ENCODE measurements around the gene TSPAN3.
A peak's percentile ranks its signal among the peaks of the same experiment; 100 is the strongest.

The TSPAN3 gene

GRCh38 chr15:77053709-77054108, 17.2 kb downstream of the TSPAN3 start:
- DNase-seq (ENCODE audit: low read depth in 2 of 2), result no peak

GRCh38 chr15:77052556-77052955, 18.4 kb downstream of the TSPAN3 start:
- no peak for DNase-seq (ENCODE audit: low read depth in 2 of 2)

GRCh38 chr15:77048135-77048876, 22.6 kb downstream of the TSPAN3 start:
- DNase-seq (ENCODE audit: low read depth in 2 of 2), result no peak

- DNase-seq (ENCODE audit: low read depth in 2 of 2), result no peak
These were observed 24.1 kb downstream of the TSPAN3 start for GRCh38 chr15:77046704-77047412.

- no peak for DNase-seq (ENCODE audit: low read depth in 2 of 2)
These were observed 24.9 kb downstream of the TSPAN3 start for GRCh38 chr15:77045985-77046384.

GRCh38 chr15:77044228-77045042, 26.5 kb downstream of the TSPAN3 start:
- DNase-seq (ENCODE audit: low read depth in 2 of 2), result no peak

GRCh38 chr15:77042955-77043920, 27.7 kb downstream of the TSPAN3 start:
- DNase-seq (ENCODE audit: low read depth in 2 of 2), result no peak

- no peak for DNase-seq (ENCODE audit: low read depth in 2 of 2)
These were observed 28.5 kb downstream of the TSPAN3 start for GRCh38 chr15:77042245-77042919.

GRCh38 chr15:77040673-77041072, 30.2 kb downstream of the TSPAN3 start:
- no peak for DNase-seq (ENCODE audit: low read depth in 2 of 2)

GRCh38 chr15:77039848-77040247, 31.1 kb downstream of the TSPAN3 start:
- DNase-seq (ENCODE audit: low read depth in 2 of 2), result no peak

GRCh38 chr15:77039217-77039533, 31.7 kb downstream of the TSPAN3 start:
- no peak for DNase-seq (ENCODE audit: low read depth in 2 of 2)

GRCh38 chr15:77038312-77039216, 32.3 kb downstream of the TSPAN3 start:
- no peak for DNase-seq (ENCODE audit: low read depth in 2 of 2)

GRCh38 chr15:77037388-77038209, 33.3 kb downstream of the TSPAN3 start:
- no peak for DNase-seq (ENCODE audit: low read depth in 2 of 2)

- DNase-seq (ENCODE audit: low read depth in 2 of 2), result no peak
These were observed 34.1 kb downstream of the TSPAN3 start for GRCh38 chr15:77036537-77037387.

- DNase-seq (ENCODE audit: low read depth in 2 of 2), result no peak
These were observed 34.9 kb downstream of the TSPAN3 start for GRCh38 chr15:77035999-77036471.

GRCh38 chr15:77035584-77035983, 35.3 kb downstream of the TSPAN3 start:
- no peak for DNase-seq (ENCODE audit: low read depth in 2 of 2)

GRCh38 chr15:77034695-77035489, 36.0 kb downstream of the TSPAN3 start:
- peak; percentile 38 to 41 for DNase-seq (ENCODE audit: low read depth in 2 of 2)

Measured in activated CD4-positive, alpha-beta T cell treated with anti-CD3 and anti-CD28 coated beads for 24 hours (primary cell).